Keratinocyte (primary cell): ENCODE results near the gene GARIN1A.
"Not testable (repeated sequence)": the region's sequence is repeated elsewhere in the genome, so short reads cannot be mapped to it uniquely, and the experiment has no call there.

Experiments used
- CTCF ChIP-seq, 3 experiments: IDR thresholded peaks in 1 of 3; conservative IDR thresholded peaks in 1 of 3; optimal IDR thresholded peaks in 1 of 3; 2 replicates in 2 of 3; 3 replicates in 1 of 3; pipeline versions ENCODE3 to v1.5.1; 2011; ENCODE audit warnings: low read length in 3 of 3, mild to moderate bottlenecking in 3 of 3, moderate library complexity in 2 of 3, control low read depth in 1 of 3, inconsistent platforms in 1 of 3; ENCODE audit not compliant: insufficient read depth in 2 of 3; ENCODE audit errors: extremely low read depth in 1 of 3
- EZH2 ChIP-seq: IDR thresholded peaks from one replicate; pipeline ENCODE4 v1.6.1; 2012; ENCODE audit warnings: inconsistent platforms, mild to moderate bottlenecking, low read length, moderate library complexity

DNA sequence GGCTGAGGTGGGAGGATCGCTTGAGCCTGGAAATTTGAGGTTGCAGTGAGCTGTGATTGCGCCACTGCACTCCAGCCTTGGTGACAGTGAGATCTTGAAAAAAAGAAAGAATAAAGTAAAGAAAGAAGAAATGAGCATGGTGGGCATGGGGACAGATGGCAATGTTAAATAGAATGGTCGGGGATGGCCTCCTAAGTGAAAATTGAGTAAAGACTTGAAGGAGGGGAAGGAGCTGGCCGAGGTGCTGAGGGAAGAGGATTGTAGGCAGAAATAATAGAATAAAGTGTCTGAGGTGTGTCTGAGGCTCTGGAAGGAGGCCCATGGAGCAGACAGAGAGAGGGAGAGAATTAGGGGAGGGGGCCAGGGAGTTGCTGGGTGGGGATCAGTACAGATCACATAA lies 26.2 kb upstream of the GARIN1A start:
- TF ChIP-seq CTCF (optimal IDR thresholded peaks at IDR 0.05 in 1 of 3, IDR thresholded peaks at IDR 0.05 in 1 of 3, conservative IDR thresholded peaks at IDR 0.05 in 1 of 3; ENCODE audit: extremely low read depth in 1 of 3, insufficient read depth in 2 of 3, low read length in 3 of 3); EZH2: not testable (repeated sequence)
